Lower leg skin (tissue), 4 donors: ENCODE results near the gene R3HDM4. TPM values are rescaled to one million over a fixed set of nuclear protein-coding genes. Genes with fewer than 3 reads are reported as not detected.

ENCODE experiments used
- DNase-seq, 2 donors: peaks; one replicate each; pipeline ENCODE4 v3.0.0-alpha.2; 2019; ENCODE audit warnings: low spot score in 2 of 2
- H3K4me3 ChIP-seq: fragments of 200-600 bp; sonication (generic); 2 replicates; pipeline ENCODE4 v1.5.1; 2017; ENCODE audit warnings: mild to moderate bottlenecking, low read depth; ENCODE audit not compliant: poor library complexity, severe bottlenecking
- POLR2A ChIP-seq, 2 donors: fragments of 450-650 bp; IDR thresholded peaks; one replicate each; pipeline ENCODE4 v1.6.1; 2016 to 2017; ENCODE audit warnings: antibody characterized with exemption in 2 of 2, mild to moderate bottlenecking in 1 of 2, moderate library complexity in 1 of 2
- WGBS, 2 donors: methylation state at CpG; one replicate each; pipeline ENCODE4 v1.1.5; 2018; 5-methylcytosine and 5-hydroxymethylcytosine counted together
- intact Hi-C: fragments of 100-400 bp; cut with DNase I; formaldehyde crosslinking; loops from one replicate; pipeline ENCODE4 v1.15.0; 2023; ENCODE audit warnings: low total_unique reads
- total RNA-seq, 4 donors: library from RNA; depleted of rRNA; stranded (reverse); fragments of >200 nt; gene quantifications; one replicate each; pipeline ENCODE4 v1.1.0, GENCODE V29; 2016
- TF ChIP-seq, protein P1 (sequence below), 3 donors: fragments of 450-650 bp; IDR thresholded peaks; one replicate each; pipeline ENCODE4 v1.5.1; 2016; ENCODE audit warnings: antibody characterized with exemption in 3 of 3, mild to moderate bottlenecking in 3 of 3, moderate library complexity in 2 of 3

The R3HDM4 gene
- total RNA-seq, 4 donors from 2014 or later: 58.1 to 75.6 (median 65.8) TPM

DNA sequence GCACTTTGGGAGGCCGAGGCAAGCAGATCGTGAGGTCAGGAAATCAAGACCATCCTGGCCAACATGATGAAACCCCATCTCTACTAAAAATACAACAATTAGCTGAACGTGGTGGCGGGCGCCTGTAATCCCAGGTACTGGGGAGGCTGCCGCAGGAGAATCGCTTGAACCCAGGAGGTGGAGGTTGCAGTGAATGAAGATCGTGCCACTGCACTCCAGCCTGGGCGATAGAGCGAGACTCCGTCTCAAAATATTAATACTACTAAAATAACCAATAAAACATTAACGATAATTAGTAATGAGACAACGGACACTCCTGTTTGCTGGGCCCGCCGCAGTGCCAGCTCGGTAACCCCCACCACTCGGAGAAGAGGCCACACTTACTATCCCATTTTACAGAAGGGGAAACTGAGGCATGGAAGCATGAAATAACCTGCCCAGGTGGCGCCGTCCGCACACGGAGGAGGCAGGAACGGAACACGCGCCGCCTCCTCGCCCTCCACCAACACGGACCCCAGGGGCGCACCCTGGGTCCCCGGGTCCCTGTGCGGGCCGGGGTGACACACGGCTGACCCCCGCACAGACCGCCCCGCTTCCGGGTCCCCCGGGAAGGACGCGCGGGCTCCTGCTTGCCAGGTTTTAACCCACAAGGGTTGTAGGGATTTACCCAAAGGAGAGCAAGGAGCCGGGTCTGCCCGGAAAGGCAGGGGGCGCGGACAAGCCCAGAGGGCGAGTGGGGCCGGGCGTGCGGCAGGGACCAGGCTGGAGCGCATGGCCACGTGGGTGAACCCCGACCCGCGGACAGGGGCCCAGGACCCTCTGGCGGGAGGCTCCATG is 1.6 kb downstream of the R3HDM4 start:
- WGBS, 2 donors: 82 to 88% methylated on average over 48 to 52 of the region's 54 CpGs
- intact Hi-C loops: no loop called here
- no peak overlapping the region for H3K4me3 ChIP-seq
- DNase-seq: no peak
- no peak for TF ChIP-seq POLR2A (IDR thresholded peaks at IDR 0.05)
- TF ChIP-seq, protein P1, sequence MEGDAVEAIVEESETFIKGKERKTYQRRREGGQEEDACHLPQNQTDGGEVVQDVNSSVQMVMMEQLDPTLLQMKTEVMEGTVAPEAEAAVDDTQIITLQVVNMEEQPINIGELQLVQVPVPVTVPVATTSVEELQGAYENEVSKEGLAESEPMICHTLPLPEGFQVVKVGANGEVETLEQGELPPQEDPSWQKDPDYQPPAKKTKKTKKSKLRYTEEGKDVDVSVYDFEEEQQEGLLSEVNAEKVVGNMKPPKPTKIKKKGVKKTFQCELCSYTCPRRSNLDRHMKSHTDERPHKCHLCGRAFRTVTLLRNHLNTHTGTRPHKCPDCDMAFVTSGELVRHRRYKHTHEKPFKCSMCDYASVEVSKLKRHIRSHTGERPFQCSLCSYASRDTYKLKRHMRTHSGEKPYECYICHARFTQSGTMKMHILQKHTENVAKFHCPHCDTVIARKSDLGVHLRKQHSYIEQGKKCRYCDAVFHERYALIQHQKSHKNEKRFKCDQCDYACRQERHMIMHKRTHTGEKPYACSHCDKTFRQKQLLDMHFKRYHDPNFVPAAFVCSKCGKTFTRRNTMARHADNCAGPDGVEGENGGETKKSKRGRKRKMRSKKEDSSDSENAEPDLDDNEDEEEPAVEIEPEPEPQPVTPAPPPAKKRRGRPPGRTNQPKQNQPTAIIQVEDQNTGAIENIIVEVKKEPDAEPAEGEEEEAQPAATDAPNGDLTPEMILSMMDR (IDR thresholded peaks at IDR 0.05): no peak

DNA sequence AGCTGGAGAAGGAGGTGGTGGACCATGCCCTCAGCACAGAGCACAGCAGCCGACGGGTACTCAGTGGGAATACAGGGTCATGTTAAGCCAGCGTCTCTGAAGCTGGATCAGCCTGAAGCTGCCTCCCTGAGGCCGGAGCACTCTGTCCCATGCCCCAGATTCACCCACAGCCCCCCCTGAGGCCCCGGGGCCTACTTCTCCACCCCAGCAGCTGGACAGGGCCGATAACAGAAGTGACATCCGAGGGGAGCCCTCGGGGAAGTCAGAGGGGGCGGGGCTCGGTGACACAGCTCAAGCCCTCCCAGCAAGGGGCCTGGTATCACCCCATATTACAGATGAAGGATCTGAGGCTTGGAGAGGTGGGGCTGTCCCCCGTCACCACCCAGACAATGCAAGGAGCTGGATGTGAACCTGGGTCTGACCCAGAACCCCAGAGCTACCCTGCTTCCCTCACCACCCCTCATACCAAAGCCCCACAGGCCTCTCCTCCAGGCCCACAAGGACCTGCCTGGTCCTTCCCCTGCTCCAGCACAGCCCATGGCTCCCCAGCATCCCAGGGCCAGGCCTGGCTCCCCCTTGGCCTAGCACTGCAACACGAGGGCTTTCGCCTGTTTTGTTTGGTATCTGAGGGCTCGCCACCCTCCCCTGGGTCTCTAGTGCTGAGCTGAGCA is 5.7 kb downstream of the R3HDM4 start:
- 72 to 82% methylated on average over 12 to 14 of the region's 14 CpGs for WGBS, 2 donors
- DNase-seq: no peak
- intact Hi-C loops: no loop called here
- H3K4me3 ChIP-seq: no peak overlapping the region
- TF ChIP-seq, protein P1 (IDR thresholded peaks at IDR 0.05): no peak
- no peak for TF ChIP-seq POLR2A (IDR thresholded peaks at IDR 0.05)

DNA sequence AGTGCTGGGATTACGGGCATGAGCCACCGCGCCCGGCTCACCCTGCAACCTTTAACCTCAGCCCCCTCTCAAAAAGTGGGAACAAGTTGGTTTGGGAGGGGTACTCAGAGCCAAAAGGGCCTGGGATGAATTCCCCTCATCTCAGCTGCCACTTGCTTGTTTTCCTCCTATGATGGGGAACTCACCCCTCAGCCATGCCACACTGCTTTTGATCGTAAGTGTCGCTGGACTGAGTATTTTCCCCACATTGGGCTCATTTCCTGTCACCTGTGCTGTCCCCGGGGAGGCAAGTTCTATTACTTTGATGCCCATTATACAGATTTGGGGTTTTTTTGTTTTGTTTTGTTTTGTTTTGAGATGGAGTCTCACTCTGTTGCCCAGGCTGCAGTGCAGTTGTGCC is 6.5 kb downstream of the R3HDM4 start:
- 94 to 96% methylated on average over 7 of the region's 7 CpGs for WGBS, 2 donors
- intact Hi-C loops: no loop called here
- H3K4me3 ChIP-seq: no peak overlapping the region
- no peak for TF ChIP-seq POLR2A (IDR thresholded peaks at IDR 0.05)
- TF ChIP-seq, protein P1 (IDR thresholded peaks at IDR 0.05): no peak
- DNase-seq: no peak

DNA sequence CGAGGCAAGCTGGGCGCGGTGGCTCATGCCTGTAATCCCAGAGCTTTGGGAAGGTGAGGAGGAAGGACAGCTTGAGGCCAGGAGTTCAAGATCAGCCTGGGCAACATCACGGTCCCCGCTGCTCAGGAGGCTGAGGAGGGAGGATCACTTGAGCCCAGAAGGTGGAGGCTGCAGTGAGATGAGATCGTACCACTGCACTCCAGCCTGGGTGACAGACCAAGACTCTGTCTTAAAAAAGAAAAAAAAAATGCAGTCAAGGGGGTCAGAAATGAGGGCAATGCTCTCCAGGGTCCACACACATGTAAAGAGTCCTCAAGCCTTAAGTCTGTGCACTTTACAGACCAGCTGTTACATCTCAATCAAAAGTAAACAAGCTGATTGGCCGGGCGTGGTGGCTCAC is 8.5 kb downstream of the R3HDM4 start:
- intact Hi-C loops: no loop called here
- DNase-seq: no peak
- WGBS, 2 donors: 91 to 93% methylated on average over 8 of the region's 8 CpGs
- no peak overlapping the region for H3K4me3 ChIP-seq
- TF ChIP-seq, protein P1 (IDR thresholded peaks at IDR 0.05): no peak
- TF ChIP-seq POLR2A (IDR thresholded peaks at IDR 0.05): no peak

DNA sequence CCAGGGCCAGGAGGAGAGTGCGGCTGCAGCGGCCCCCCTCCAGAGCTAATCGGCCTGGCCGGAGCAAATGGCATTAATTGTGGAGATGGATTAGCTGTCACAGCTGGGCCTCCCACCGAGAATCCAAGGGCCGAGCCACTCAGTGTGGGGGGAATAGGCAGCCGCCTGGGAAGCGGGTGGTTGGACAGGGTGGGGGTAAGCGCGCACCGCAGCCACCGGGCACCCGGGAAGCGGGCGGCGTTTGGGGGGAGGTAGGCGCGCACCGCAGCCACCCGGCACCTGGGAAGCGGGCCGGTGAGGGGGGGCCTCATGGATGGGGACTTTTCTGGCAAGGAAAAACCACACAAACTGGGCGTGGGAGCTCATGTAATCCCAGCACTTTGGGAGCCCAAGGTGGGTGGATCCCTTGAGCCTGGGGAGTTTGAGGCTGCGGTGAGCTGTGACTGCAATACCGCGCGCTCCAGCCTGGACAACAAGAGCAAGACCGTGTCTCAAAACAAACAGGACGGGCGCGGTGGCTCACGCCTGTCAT is 9.7 kb downstream of the R3HDM4 start:
- intact Hi-C loops: no loop called here
- TF ChIP-seq, protein P1 (IDR thresholded peaks at IDR 0.05): no peak
- no peak for TF ChIP-seq POLR2A (IDR thresholded peaks at IDR 0.05)
- no peak for DNase-seq
- WGBS, 2 donors: 77 to 84% methylated on average over 32 of the region's 32 CpGs
- H3K4me3 ChIP-seq: no peak overlapping the region
